T-cell (primary cell): Measurements from ENCODE around the gene CCDC78. TPM values are rescaled to one million over a fixed set of nuclear protein-coding genes. Genes with fewer than 3 reads are reported as not detected.

ENCODE experiments used
- ATAC-seq, 4 experiments: fragments of 200-7000 bp in 3 of 4; fragments of 150-1000 bp in 1 of 4; cut with Tn5 transposase; replicated peaks in 1 of 4; 1 replicate in 3 of 4; 2 replicates in 1 of 4; pipeline ENCODE4 v1.10.0; 2021; ENCODE audit warnings: moderate library complexity in 3 of 4, mild to moderate bottlenecking in 2 of 4, moderate number of reproducible peaks in 1 of 4
- CTCF ChIA-PET, 2 donors: fragments of 300-600 bp; sonication (Branson Sonifier 250); formaldehyde crosslinking; loops; one replicate each; lab custom pipeline; 2022; ENCODE audit warnings: antibody characterized with exemption in 2 of 2; lab: Charles Lee
- POLR2A ChIA-PET, 2 donors: fragments of 300-600 bp; sonication (Branson Sonifier 250); formaldehyde crosslinking; loops; one replicate each; lab custom pipeline; 2022; ENCODE audit warnings: antibody characterized with exemption in 2 of 2; lab: Charles Lee
- DNase-seq, 35 experiments: peaks; one replicate each; pipeline versions ENCODE4 v3.0.0 to v3.0.0-alpha.2; 2013 to 2023
- H3K27ac ChIP-seq: one replicate; pipeline ENCODE4 v1.5.1; 2013; ENCODE audit warnings: low read length
- H3K27me3 ChIP-seq, 2 experiments: replicated peaks in 1 of 2; 1 replicate in 1 of 2; 2 replicates in 1 of 2; pipeline versions ENCODE4 v1.6.1 to v1.7.0; 2013; ENCODE audit warnings: low read length in 1 of 2, mixed read lengths in 1 of 2; ENCODE audit not compliant: control insufficient read depth in 2 of 2, insufficient read depth in 2 of 2; ENCODE audit errors: extremely low read depth in 1 of 2
- H3K36me3 ChIP-seq, 2 donors: 1 replicate in 1 of 2; 2 replicates in 1 of 2; pipeline versions ENCODE4 v1.6.1 to v1.7.0; 2013; ENCODE audit warnings: low read length in 1 of 2; ENCODE audit not compliant: control insufficient read depth in 2 of 2, insufficient read depth in 1 of 2; ENCODE audit errors: extremely low read depth in 1 of 2
- H3K4me1 ChIP-seq, 2 experiments: 1 replicate in 1 of 2; 2 replicates in 1 of 2; pipeline versions ENCODE4 v1.6.1 to v1.7.0; 2013; ENCODE audit warnings: low read length in 2 of 2, mixed read lengths in 1 of 2; ENCODE audit not compliant: insufficient read depth in 2 of 2, control insufficient read depth in 1 of 2; ENCODE audit errors: extremely low read depth in 1 of 2
- H3K4me3 ChIP-seq, 2 donors: 1 replicate in 1 of 2; 2 replicates in 1 of 2; pipeline versions ENCODE4 v1.5.1 to v1.7.0; 2013; ENCODE audit warnings: mild to moderate bottlenecking in 2 of 2, low read length in 1 of 2, moderate library complexity in 1 of 2; ENCODE audit not compliant: control insufficient read depth in 1 of 2; ENCODE audit errors: extremely low read depth in 1 of 2
- H3K9me3 ChIP-seq: 2 replicates; pipeline ENCODE4 v1.7.0; 2013
- H3K27ac Mint-ChIP-seq, 2 donors: one replicate each; pipeline ENCODE4 v1.8.0; 2020 to 2021; ENCODE audit warnings: mild to moderate bottlenecking in 2 of 2, mixed read lengths in 2 of 2
- H3K27me3 Mint-ChIP-seq, 2 donors: one replicate each; pipeline ENCODE4 v1.8.0; 2021 to 2022; ENCODE audit warnings: mixed read lengths in 2 of 2
- H3K36me3 Mint-ChIP-seq: one replicate; pipeline ENCODE4 v1.8.0; 2021; ENCODE audit warnings: mixed read lengths
- H3K4me1 Mint-ChIP-seq, 3 donors: one replicate each; pipeline ENCODE4 v1.8.0; 2020 to 2022; ENCODE audit warnings: mixed read lengths in 3 of 3, mild to moderate bottlenecking in 1 of 3
- H3K4me3 Mint-ChIP-seq, 3 donors: one replicate each; pipeline ENCODE4 v1.8.0; 2020 to 2022; ENCODE audit warnings: mild to moderate bottlenecking in 3 of 3, mixed read lengths in 3 of 3, moderate library complexity in 3 of 3
- H3K9me3 Mint-ChIP-seq, 3 donors: one replicate each; pipeline ENCODE4 v1.8.0; 2020 to 2022; ENCODE audit warnings: mixed read lengths in 3 of 3
- WGBS: methylation state at CpG from one replicate; pipeline ENCODE4 v1.1.5; 2013; ENCODE audit warnings: missing lambda C conversion rate; ENCODE audit not compliant: insufficient coverage; 5-methylcytosine and 5-hydroxymethylcytosine counted together
- total RNA-seq, 35 experiments: library from RNA in 6 of 35; stranded (reverse) in 6 of 35; fragments of 120-200 nt in 1 of 35; gene quantifications; one replicate each; pipeline versions ENCODE4 v1.2.1 to v1.2.4 and lab custom pipeline; 2013 to 2026

The CCDC78 gene
- total RNA-seq, 5 donors from 2014 or later (not counting 1 experiment from before 2014, with no cell fraction given): 3.1 to 17.1 (median 8.6) TPM

DNA sequence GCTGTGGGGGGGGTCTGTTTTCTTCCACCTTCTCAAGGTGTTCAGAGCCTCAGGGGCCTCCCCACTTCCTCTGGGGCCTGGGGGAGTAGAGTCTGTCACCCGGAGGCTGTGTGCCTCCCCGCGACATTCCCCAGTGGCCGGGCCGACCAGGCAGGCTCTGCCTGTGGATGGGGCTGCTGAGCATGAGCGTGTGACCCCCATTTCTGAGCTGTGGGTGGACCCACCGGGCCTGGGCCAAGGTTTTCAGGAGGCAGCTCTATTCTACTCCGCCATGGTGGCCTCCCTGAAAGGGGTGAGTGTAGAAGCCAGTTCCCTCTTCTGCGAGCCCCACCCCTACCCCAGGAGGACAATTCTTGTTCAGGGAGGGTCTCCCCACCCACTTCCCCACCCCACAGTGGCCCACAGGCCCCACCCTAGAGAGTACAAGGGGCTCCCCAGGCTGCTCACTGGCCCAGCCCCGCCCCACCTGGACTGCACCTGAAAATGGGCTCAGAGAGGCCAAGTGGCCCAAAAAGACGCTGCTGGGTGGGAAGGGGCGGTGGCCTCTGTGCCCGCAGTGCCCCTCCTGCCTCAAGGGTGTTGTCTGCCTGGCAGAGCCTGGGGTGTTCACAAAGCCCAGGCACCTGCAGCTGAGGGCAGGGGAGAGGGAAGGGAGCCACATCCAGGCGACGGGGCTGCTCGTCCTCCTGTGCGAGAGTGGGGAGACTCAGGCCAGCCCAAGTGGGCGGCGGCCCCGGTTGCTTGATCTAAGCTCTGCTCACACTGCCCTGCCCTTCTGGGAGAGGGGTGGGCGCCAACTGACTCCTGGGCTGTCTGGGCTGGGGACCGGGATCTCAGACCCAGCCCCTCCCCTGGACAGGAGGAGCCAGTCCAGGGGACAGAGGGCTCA is 35.6 kb upstream of the CCDC78 start:
- H3K27ac ChIP-seq: no peak overlapping the region
- H3K36me3 Mint-ChIP-seq: no peaks in the 10 kb centered on the region
- no peaks in the 10 kb centered on the region for H3K9me3 Mint-ChIP-seq
- H3K27ac Mint-ChIP-seq: no peak overlapping the region
- ChIA-PET CTCF (no interaction called here), POLR2A (no interaction called here)
- H3K27me3 ChIP-seq: peaks cover 0 to 37% of the 10 kb centered on the region in 2 experiments
- ATAC-seq (no peak), DNase-seq (no peak)
- H3K4me1 ChIP-seq: no peaks in the 10 kb centered on the region
- no peaks in the 10 kb centered on the region for H3K9me3 ChIP-seq
- H3K4me1 Mint-ChIP-seq: peaks cover 0 to 6% (median 0%) of the 10 kb centered on the region in 3 donors
- H3K4me3 ChIP-seq: no peak overlapping the region
- H3K27me3 Mint-ChIP-seq: peaks cover 4 to 5% of the 10 kb centered on the region in 2 donors
- H3K36me3 ChIP-seq: no peaks in the 10 kb centered on the region
- WGBS: 81% methylated on average over 14 of the region's 22 CpGs
- H3K4me3 Mint-ChIP-seq: no peak overlapping the region

DNA sequence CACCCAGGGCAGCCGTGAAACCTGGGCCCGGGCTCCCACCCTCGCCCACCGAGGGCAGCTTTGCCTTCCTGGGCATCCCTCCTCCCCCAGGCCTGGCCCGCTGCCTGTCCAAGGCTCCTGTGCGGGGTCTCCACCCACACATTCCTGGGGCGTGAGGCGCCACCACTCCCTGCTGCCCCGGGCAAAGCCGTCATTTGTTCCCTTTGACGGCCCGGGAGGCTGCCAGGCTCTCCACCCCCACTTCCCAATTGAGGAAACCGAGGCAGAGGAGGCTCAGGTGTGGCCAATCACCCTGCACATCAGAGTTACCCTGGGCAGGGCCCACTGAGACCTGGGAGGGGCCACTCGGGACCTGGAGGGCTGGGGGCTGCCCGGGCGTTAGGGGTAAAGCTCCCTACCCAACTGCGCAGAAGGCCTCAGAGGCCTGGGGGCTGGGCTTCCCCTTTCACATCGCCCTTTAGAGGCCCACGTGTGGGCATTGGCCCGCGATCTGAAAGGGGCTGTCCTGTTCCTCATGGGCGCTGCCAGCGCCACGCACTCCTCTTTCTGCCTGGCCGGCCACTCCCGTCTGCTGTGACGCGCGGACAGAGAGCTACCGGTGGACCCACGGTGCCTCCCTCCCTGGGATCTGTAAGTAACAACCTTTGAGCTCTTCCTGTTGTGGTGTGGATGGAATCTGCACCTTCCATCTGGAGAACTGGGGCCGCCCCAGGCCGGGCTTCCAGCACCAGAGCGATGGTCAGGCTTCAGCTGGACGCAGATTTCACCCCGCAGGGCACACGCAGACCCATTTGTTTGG is 34.5 kb upstream of the CCDC78 start, which contains the start of gene MSLN:
MSLN (plus strand) TSS at position 190 of the 799 bp plus-strand sequence. CDS start 1,947 bp downstream, outside the sequence.
- CTCF ChIA-PET: no interaction called here
- ATAC-seq (no peak), DNase-seq (no peak)
- Mint-ChIP-seq H3K4me3 (no peak within 1 kb of the TSS), H3K9me3 (peaks cover 0 to 3% (median 0%) of the 10 kb centered on the region in 3 donors), H3K36me3 (no peaks in the 10 kb centered on the region), H3K27ac (no peak within 1 kb of the TSS), H3K4me1 (peaks cover 0 to 6% (median 0%) of the 10 kb centered on the region in 3 donors), H3K27me3 (peaks cover 8 to 10% of the 10 kb centered on the region in 2 donors)
- 83% methylated on average over 36 of the region's 37 CpGs for WGBS
- Histone ChIP-seq H3K36me3 (no peaks in the 10 kb centered on the region), H3K4me1 (no peaks in the 10 kb centered on the region), H3K9me3 (no peaks in the 10 kb centered on the region), H3K27me3 (peaks cover 0 to 35% of the 10 kb centered on the region in 2 experiments), H3K27ac (no peak within 1 kb of the TSS), H3K4me3 (no peak within 1 kb of the TSS)
- POLR2A ChIA-PET: no interaction called here

DNA sequence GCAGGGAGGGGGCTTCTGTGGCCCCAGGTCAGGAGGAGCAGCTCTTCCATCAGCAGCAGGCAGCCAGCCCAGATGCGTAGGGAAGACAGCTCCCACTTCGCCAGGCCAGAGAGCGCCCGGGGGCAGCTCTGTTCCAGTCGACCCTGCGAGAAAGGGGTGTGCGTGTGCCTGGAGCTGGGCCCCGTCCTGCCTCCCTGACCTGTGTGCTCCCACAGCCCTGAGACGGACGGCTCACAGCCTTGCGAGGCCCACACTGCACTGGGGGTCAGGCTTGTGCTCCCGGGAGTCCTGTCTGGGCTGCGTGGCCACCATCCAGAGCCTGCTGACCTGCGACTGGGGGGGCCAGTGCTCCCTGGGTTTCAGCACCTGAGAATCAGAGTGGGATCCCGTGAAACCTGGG is 33.8 kb upstream of the CCDC78 start:
- WGBS: 90% methylated on average over 11 of the region's 15 CpGs
- H3K27me3 ChIP-seq: peaks cover 0 to 37% of the 10 kb centered on the region in 2 experiments
- H3K36me3 ChIP-seq: no peaks in the 10 kb centered on the region
- H3K27ac ChIP-seq: no peak overlapping the region
- POLR2A ChIA-PET: no interaction called here
- H3K4me1 Mint-ChIP-seq: peaks cover 0 to 6% (median 0%) of the 10 kb centered on the region in 3 donors
- H3K4me3 ChIP-seq: no peak overlapping the region
- H3K9me3 Mint-ChIP-seq: peaks cover 0 to 3% (median 0%) of the 10 kb centered on the region in 3 donors
- H3K36me3 Mint-ChIP-seq: no peaks in the 10 kb centered on the region
- ATAC-seq (no peak), DNase-seq (no peak)
- no peaks in the 10 kb centered on the region for H3K9me3 ChIP-seq
- no peak overlapping the region for H3K27ac Mint-ChIP-seq
- CTCF ChIA-PET: no interaction called here
- H3K4me1 ChIP-seq: no peaks in the 10 kb centered on the region
- no peak overlapping the region for H3K4me3 Mint-ChIP-seq
- H3K27me3 Mint-ChIP-seq: peaks cover 8 to 10% of the 10 kb centered on the region in 2 donors

- no peak overlapping the region for H3K27ac ChIP-seq
- H3K27me3 ChIP-seq: peaks cover 0 to 35% of the 10 kb centered on the region in 2 experiments
- Mint-ChIP-seq H3K4me3 (no peak overlapping the region), H3K27ac (no peak overlapping the region), H3K9me3 (peaks cover 0 to 3% (median 0%) of the 10 kb centered on the region in 3 donors), H3K27me3 (peaks cover 8 to 10% of the 10 kb centered on the region in 2 donors), H3K36me3 (no peaks in the 10 kb centered on the region), H3K4me1 (peaks cover 2 to 6% (median 3%) of the 10 kb centered on the region in 3 donors)
- 92% methylated on average over 28 of the region's 34 CpGs for WGBS
- POLR2A ChIA-PET: no interaction called here
- H3K4me1 ChIP-seq: peaks cover 0 to 4% of the 10 kb centered on the region in 2 experiments
- DNase-seq (no peak), ATAC-seq (no peak)
- CTCF ChIA-PET: no interaction called here
- H3K36me3 ChIP-seq: no peaks in the 10 kb centered on the region
- H3K4me3 ChIP-seq: no peak overlapping the region
- H3K9me3 ChIP-seq: no peaks in the 10 kb centered on the region
These were observed 33.1 kb upstream of the CCDC78 start for GRCh38 chr16:759110-759910.

DNA sequence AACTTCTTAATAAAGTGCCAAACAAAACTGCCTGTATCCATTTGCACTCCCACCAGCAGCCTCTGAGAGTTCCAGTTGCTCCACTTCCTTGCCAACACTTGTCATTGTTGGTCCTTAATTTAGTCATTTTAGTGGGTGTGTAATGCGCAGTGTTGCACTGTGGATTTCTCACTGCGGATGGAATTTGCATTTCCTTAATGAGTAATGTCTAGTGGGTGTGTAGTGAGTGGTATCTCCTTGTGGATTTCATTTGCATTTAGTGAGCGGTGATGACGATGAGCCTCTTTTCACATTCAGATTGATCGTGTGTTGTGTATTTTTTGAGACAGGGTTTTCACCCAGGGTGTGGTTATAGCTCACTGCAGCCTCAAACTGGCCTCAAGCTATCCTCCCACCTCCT is 30.2 kb upstream of the CCDC78 start:
- no peak for DNase-seq
- H3K4me1 Mint-ChIP-seq: peaks cover 2 to 6% (median 3%) of the 10 kb centered on the region in 3 donors
- Histone ChIP-seq H3K27me3 (peaks cover 0 to 36% of the 10 kb centered on the region in 2 experiments), H3K36me3 (no peaks in the 10 kb centered on the region), H3K9me3 (no peaks in the 10 kb centered on the region), H3K4me1 (peaks cover 0 to 4% of the 10 kb centered on the region in 2 experiments), H3K27ac (no peak overlapping the region), H3K4me3 (no peak overlapping the region)
- POLR2A ChIA-PET: no interaction called here
- H3K36me3 Mint-ChIP-seq: no peaks in the 10 kb centered on the region
- no peak overlapping the region for H3K27ac Mint-ChIP-seq
- no peak overlapping the region for H3K4me3 Mint-ChIP-seq
- H3K9me3 Mint-ChIP-seq: peaks cover 0 to 3% (median 0%) of the 10 kb centered on the region in 3 donors
- 78% methylated on average over 1 of the region's 5 CpGs for WGBS
- ATAC-seq: no peak
- H3K27me3 Mint-ChIP-seq: peaks cover 8 to 10% of the 10 kb centered on the region in 2 donors
- CTCF ChIA-PET: no interaction called here
